Keratinocyte (primary cell): ENCODE measurements around the gene TACR1. TPM values are rescaled to one million over a fixed set of nuclear protein-coding genes. Genes with fewer than 3 reads are reported as not detected.

ENCODE experiments used
- DNase-seq: peaks from one replicate; pipeline ENCODE4 v3.0.0-alpha.2; 2011; ENCODE audit warnings: low read depth, missing footprints, low spot score
- FAIRE-seq: peaks from 2 replicates; lab custom pipeline; 2011; peaks lifted over from hg19 to GRCh38; lab: Jason Lieb, UNC
- H2AFZ ChIP-seq: 2 replicates; pipeline ENCODE4 v1.6.0; 2012; ENCODE audit warnings: low read length, control low read depth, inconsistent platforms; ENCODE audit not compliant: control insufficient read depth
- H3K27ac ChIP-seq: 2 replicates; pipeline ENCODE4 v1.5.1; 2011; ENCODE audit warnings: low read length; ENCODE audit not compliant: control insufficient read depth, insufficient read depth
- H3K27me3 ChIP-seq: 3 replicates; pipeline ENCODE4 v1.6.0; 2011; ENCODE audit warnings: low read length; ENCODE audit not compliant: control insufficient read depth, insufficient read depth; ENCODE audit errors: extremely low read depth
- H3K36me3 ChIP-seq, 2 experiments: 2 replicates in 1 of 2; 3 replicates in 1 of 2; pipeline ENCODE4 v1.5.1; 2011; ENCODE audit warnings: low read length in 2 of 2, mild to moderate bottlenecking in 1 of 2; ENCODE audit not compliant: control insufficient read depth in 2 of 2, insufficient read depth in 2 of 2; ENCODE audit errors: extremely low read depth in 1 of 2
- H3K4me1 ChIP-seq: 3 replicates; pipeline ENCODE4 v1.5.1; 2011; ENCODE audit warnings: low read length; ENCODE audit not compliant: control insufficient read depth, insufficient read depth; ENCODE audit errors: extremely low read depth
- H3K4me2 ChIP-seq: 3 replicates; pipeline ENCODE4 v1.6.0; 2011; ENCODE audit warnings: low read depth, low read length; ENCODE audit not compliant: control insufficient read depth, insufficient read depth; ENCODE audit errors: extremely low read depth
- H3K4me3 ChIP-seq, 3 experiments: fragments of 200-600 bp in 1 of 3; sonication (generic) in 1 of 3; 2 replicates in 2 of 3; 3 replicates in 1 of 3; pipeline ENCODE4 v1.5.1; 2011 to 2016; ENCODE audit warnings: low read length in 3 of 3, mild to moderate bottlenecking in 3 of 3, control low read depth in 2 of 3, inconsistent platforms in 1 of 3, low read depth in 1 of 3, mixed read lengths in 1 of 3, mixed run types in 1 of 3, moderate library complexity in 1 of 3; ENCODE audit not compliant: control insufficient read depth in 2 of 3, insufficient read depth in 2 of 3; ENCODE audit errors: extremely low read depth in 1 of 3
- H3K79me2 ChIP-seq: 2 replicates; pipeline ENCODE4 v1.6.0; 2012; ENCODE audit warnings: low read length; ENCODE audit not compliant: control insufficient read depth, insufficient read depth
- H3K9ac ChIP-seq: 3 replicates; pipeline ENCODE4 v1.6.0; 2011; ENCODE audit warnings: low read length; ENCODE audit not compliant: control insufficient read depth, insufficient read depth; ENCODE audit errors: extremely low read depth
- H3K9me1 ChIP-seq: 3 replicates; pipeline ENCODE4 v1.6.0; 2011; ENCODE audit warnings: low read length; ENCODE audit not compliant: control insufficient read depth, insufficient read depth; ENCODE audit errors: extremely low read depth
- H3K9me3 ChIP-seq: 2 replicates; pipeline ENCODE4 v1.5.1; 2012; ENCODE audit warnings: low read depth, low read length; ENCODE audit not compliant: control insufficient read depth
- H4K20me1 ChIP-seq: 3 replicates; pipeline ENCODE4 v1.6.0; 2011; ENCODE audit warnings: low read length; ENCODE audit not compliant: control insufficient read depth, insufficient read depth; ENCODE audit errors: extremely low read depth
- CTCF ChIP-seq, 3 experiments: IDR thresholded peaks in 1 of 3; conservative IDR thresholded peaks in 1 of 3; optimal IDR thresholded peaks in 1 of 3; 2 replicates in 2 of 3; 3 replicates in 1 of 3; pipeline versions ENCODE3 to v1.5.1; 2011; ENCODE audit warnings: low read length in 3 of 3, mild to moderate bottlenecking in 3 of 3, moderate library complexity in 2 of 3, control low read depth in 1 of 3, inconsistent platforms in 1 of 3; ENCODE audit not compliant: insufficient read depth in 2 of 3; ENCODE audit errors: extremely low read depth in 1 of 3
- EZH2 ChIP-seq: IDR thresholded peaks from one replicate; pipeline ENCODE4 v1.6.1; 2012; ENCODE audit warnings: inconsistent platforms, mild to moderate bottlenecking, low read length, moderate library complexity
- dilution Hi-C: fragments of 300-500 bp; cut with MboI; formaldehyde crosslinking; loops from one replicate; pipeline ENCODE4 v1.7.0; 2020; ENCODE audit warnings: low sequenced_read_pairs; ENCODE audit not compliant: extremely low pct_ligation_motif_present
- polyA plus RNA-seq, 5 experiments: library from polyadenylated mRNA; depleted of rRNA in 3 of 5; stranded (reverse) in 3 of 5; stranded (forward) in 1 of 5; unstranded in 1 of 5; fragments of >200 nt; gene quantifications; 1 replicate in 1 of 5; 2 replicates in 3 of 5; 3 replicates in 1 of 5; pipeline versions ENCODE4 v1.2.1 to v1.2.3, GENCODE V29; 2011 to 2012; ENCODE audit warnings: missing spikeins in 2 of 5, low read depth in 1 of 5, low replicate concordance in 1 of 5

TACR1 gene
- polyA plus RNA-seq, 1 donor (not counting 4 experiments of a cell fraction or from before 2014, with no cell fraction given) = not detected

DNA sequence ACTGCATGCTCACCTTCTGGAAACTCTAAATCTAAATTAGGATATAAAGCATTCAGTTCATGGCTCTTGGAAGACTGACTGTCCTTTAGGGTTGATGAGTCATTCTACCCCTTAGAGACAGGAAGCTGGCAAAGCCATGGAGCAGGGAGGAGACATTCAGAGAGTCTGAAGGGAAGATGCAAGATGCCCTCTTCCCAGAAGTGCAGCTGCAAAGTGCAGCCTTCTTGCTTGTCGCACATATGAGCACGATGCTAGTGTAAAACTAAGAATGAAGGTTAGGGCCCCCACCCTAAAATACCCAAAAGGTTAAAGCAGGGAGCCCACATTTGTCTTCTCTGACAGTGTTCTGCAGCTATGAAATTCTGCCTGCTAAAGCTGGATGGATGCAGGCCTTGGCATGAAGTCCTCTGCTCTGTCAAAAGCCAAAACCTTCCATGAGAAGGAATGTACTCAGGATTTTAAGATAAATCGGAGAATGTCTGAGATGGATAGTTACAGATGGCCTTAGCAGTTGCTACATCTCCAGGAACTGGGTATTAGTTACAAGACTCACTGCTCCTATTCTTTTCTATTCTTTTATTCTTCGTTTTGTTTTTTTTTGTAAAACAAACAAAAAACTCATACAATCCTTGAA, 151.2 kb downstream of the TACR1 start:
- Histone ChIP-seq H3K36me3 (no peaks in the 10 kb centered on the region), H3K9me3 (no peaks in the 10 kb centered on the region), H3K4me1 (peaks cover 12% of the 10 kb centered on the region), H4K20me1 (no peaks in the 10 kb centered on the region), H3K27ac (no peak overlapping the region), H3K9me1 (no peaks in the 10 kb centered on the region), H3K27me3 (no peaks in the 10 kb centered on the region), H3K79me2 (no peaks in the 10 kb centered on the region), H3K4me2 (peak overlapping the region; percentile 35), H3K4me3 (no peak overlapping the region), H2AFZ (no peak overlapping the region), H3K9ac (no peak overlapping the region)
- dilution Hi-C loops = no loop called here
- no peak for TF ChIP-seq CTCF (optimal IDR thresholded peaks at IDR 0.05 in 1 of 3, IDR thresholded peaks at IDR 0.05 in 1 of 3, conservative IDR thresholded peaks at IDR 0.05 in 1 of 3; ENCODE audit: extremely low read depth in 1 of 3, insufficient read depth in 2 of 3, low read length in 3 of 3)
- no peak for TF ChIP-seq EZH2
- DNase-seq (no peak), FAIRE-seq (peak; percentile 34)

DNA sequence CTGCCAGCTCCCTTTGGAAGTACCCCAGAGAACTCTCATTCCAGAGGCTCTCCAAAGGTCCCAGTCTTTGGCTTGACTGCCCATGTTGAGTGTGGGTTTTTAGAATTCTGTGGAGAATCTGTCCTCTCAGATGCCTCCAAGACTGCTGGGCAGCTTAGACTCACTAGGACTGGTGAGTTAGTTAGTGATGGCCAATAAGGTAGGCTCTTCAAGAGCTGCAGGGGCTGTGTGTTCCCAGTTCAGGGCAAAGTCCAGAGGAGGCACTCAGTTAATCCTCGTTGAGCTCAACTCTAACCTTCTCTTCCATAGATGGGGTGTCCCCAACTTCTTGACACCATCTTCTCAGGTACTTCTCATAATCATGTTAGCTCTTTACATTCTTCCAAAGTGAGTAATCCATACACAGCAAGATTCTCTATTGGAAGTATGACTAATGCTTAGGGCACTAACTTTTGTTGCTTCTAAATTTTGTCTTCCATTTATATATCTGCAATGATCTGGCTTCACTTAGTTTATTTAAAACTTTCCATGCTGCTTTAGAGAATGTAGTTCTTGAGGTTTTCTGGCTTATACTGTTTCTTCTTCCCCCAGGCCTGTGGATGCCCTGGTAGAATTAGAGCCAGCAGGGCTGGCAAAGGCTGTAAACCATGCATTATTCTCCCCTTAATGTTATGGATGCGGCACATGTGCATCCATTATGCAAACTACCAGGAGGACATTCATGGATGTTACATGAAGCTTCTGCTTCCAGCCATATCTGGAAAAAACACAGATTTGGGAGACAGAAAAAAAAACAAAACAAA, 151.9 kb downstream of the TACR1 start:
- Histone ChIP-seq H3K36me3 (no peaks in the 10 kb centered on the region), H3K27me3 (no peaks in the 10 kb centered on the region), H3K4me1 (peaks cover 12% of the 10 kb centered on the region), H2AFZ (no peak overlapping the region), H3K27ac (no peak overlapping the region), H3K79me2 (no peaks in the 10 kb centered on the region), H4K20me1 (no peaks in the 10 kb centered on the region), H3K4me2 (peak overlapping the region; percentile 35), H3K9ac (no peak overlapping the region), H3K9me3 (no peaks in the 10 kb centered on the region), H3K9me1 (no peaks in the 10 kb centered on the region), H3K4me3 (no peak overlapping the region)
- DNase-seq (no peak), FAIRE-seq (peak; percentile 57)
- dilution Hi-C loops = no loop called here
- TF ChIP-seq EZH2 = no peak
- TF ChIP-seq CTCF (optimal IDR thresholded peaks at IDR 0.05 in 1 of 3, IDR thresholded peaks at IDR 0.05 in 1 of 3, conservative IDR thresholded peaks at IDR 0.05 in 1 of 3; ENCODE audit: extremely low read depth in 1 of 3, insufficient read depth in 2 of 3, low read length in 3 of 3) = no peak
